ENCODE measurements around the gene MAPK10. TPM values are rescaled to one million over a fixed set of nuclear protein-coding genes. Genes with fewer than 3 reads are reported as not detected.
"Not testable (repeated sequence)": the region's sequence is repeated elsewhere in the genome, so short reads cannot be mapped to it uniquely, and the experiment has no call there.

Gene MAPK10
- total RNA-seq, 1 donor from 2014 or later, result 30.7 TPM

GRCh38 chr4:86181585-86181984, 178.3 kb downstream of the MAPK10 start:
- no peak for TF ChIP-seq CTCF (IDR thresholded peaks at IDR 0.05)
- no peaks in the 10 kb centered on the region for H3K4me1 ChIP-seq
- intact Hi-C loops (cut with DNase I), result no loop called here
- H3K27ac ChIP-seq, result no peak overlapping the region
- peaks cover 11% of the 10 kb centered on the region for H3K9me3 ChIP-seq
- H3K27me3 ChIP-seq (ENCODE audit: low read depth), result no peaks in the 10 kb centered on the region
- ATAC-seq (no peak), DNase-seq (no peak)
- no peak overlapping the region for H3K4me3 ChIP-seq
- H3K36me3 ChIP-seq, result no peaks in the 10 kb centered on the region

- no peaks in the 10 kb centered on the region for H3K4me1 ChIP-seq
- no peaks in the 10 kb centered on the region for H3K27me3 ChIP-seq (ENCODE audit: low read depth)
- H3K9me3 ChIP-seq, result peaks cover 11% of the 10 kb centered on the region
- intact Hi-C loops (cut with DNase I), result no loop called here
- no peak overlapping the region for H3K27ac ChIP-seq
- no peak for ATAC-seq
- no peaks in the 10 kb centered on the region for H3K36me3 ChIP-seq
- no peak for DNase-seq
- no peak for TF ChIP-seq CTCF (IDR thresholded peaks at IDR 0.05)
- no peak overlapping the region for H3K4me3 ChIP-seq
Measured at GRCh38 chr4:86178211-86178610, 181.6 kb downstream of the MAPK10 start.

GRCh38 chr4:86174506-86174905, 185.3 kb downstream of the MAPK10 start:
- Histone ChIP-seq H3K9me3 (peaks cover 7% of the 10 kb centered on the region), H3K4me3 (no peak overlapping the region), H3K27ac (no peak overlapping the region), H3K36me3 (no peaks in the 10 kb centered on the region), H3K27me3 (ENCODE audit: low read depth) (no peaks in the 10 kb centered on the region), H3K4me1 (no peaks in the 10 kb centered on the region)
- no peak for TF ChIP-seq CTCF (IDR thresholded peaks at IDR 0.05)
- no peak for DNase-seq
- intact Hi-C loops (cut with DNase I), result no loop called here
- ATAC-seq, result no peak

GRCh38 chr4:86168335-86168734, 191.5 kb downstream of the MAPK10 start:
- H3K36me3 ChIP-seq; ATAC-seq; H3K4me1 ChIP-seq; intact Hi-C loops (cut with DNase I); H3K27me3 ChIP-seq (ENCODE audit: low read depth); H3K27ac ChIP-seq; DNase-seq; H3K4me3 ChIP-seq; H3K9me3 ChIP-seq: not testable (repeated sequence)

- TF ChIP-seq CTCF (IDR thresholded peaks at IDR 0.05), result no peak
- no peaks in the 10 kb centered on the region for H3K36me3 ChIP-seq
- no peaks in the 10 kb centered on the region for H3K27me3 ChIP-seq (ENCODE audit: low read depth)
- intact Hi-C loops (cut with DNase I), result no loop called here
- no peak overlapping the region for H3K27ac ChIP-seq
- no peaks in the 10 kb centered on the region for H3K9me3 ChIP-seq
- ATAC-seq (no peak), DNase-seq (no peak)
- H3K4me1 ChIP-seq, result no peaks in the 10 kb centered on the region
- H3K4me3 ChIP-seq, result no peak overlapping the region
Measured at GRCh38 chr4:86160426-86160825, 199.4 kb downstream of the MAPK10 start.

GRCh38 chr4:86159216-86159615, 200.6 kb downstream of the MAPK10 start:
- Histone ChIP-seq H3K4me1 (no peaks in the 10 kb centered on the region), H3K36me3 (no peaks in the 10 kb centered on the region), H3K9me3 (no peaks in the 10 kb centered on the region), H3K27ac (no peak overlapping the region), H3K4me3 (no peak overlapping the region), H3K27me3 (ENCODE audit: low read depth) (no peaks in the 10 kb centered on the region)
- TF ChIP-seq CTCF (IDR thresholded peaks at IDR 0.05), result no peak
- DNase-seq (no peak), ATAC-seq (no peak)
- intact Hi-C loops (cut with DNase I), result no loop called here
